ENCODE data around the gene ALG12. TPM values are rescaled to one million over a fixed set of nuclear protein-coding genes. Genes with fewer than 3 reads are reported as not detected.

ALG12 gene
- total RNA-seq, 1 donor from 2014 or later = 15.6 TPM

Other genes starting within 250 kb of the ALG12 start
- gene BRD1, start 90.6 kb downstream of the ALG12 start, total RNA-seq = 46.6 and 48.1 TPM in 2 replicates
- gene ZBED4, start 64.6 kb downstream of the ALG12 start, total RNA-seq = 23.3 and 24.0 TPM in 2 replicates
- gene CRELD2, start 196 bp upstream of the ALG12 start, total RNA-seq = 73.9 and 75.1 TPM in 2 replicates
- 52.6 and 52.8 TPM in 2 replicates for gene PIM3, start 42.3 kb upstream of the ALG12 start, total RNA-seq
- not detected in 2 replicates for gene IL17REL, start 94.3 kb upstream of the ALG12 start, total RNA-seq
- not detected in 2 replicates for gene TTLL8, start 139.9 kb upstream of the ALG12 start, total RNA-seq
- 0.32 and 0.55 TPM in 2 replicates for gene MLC1, start 167.0 kb upstream of the ALG12 start, total RNA-seq
- gene MOV10L1, start 171.6 kb upstream of the ALG12 start, total RNA-seq = not detected in 2 replicates

Measured in T-helper 2 cell treated with Interferon-gamma antibody and Interleukin-4, amounts not matched to agents 100 ng/mL and 5 ng/mL, for 36 hours (primary cell).